Activated CD4-positive, alpha-beta T cell treated with anti-CD3 and anti-CD28 coated beads for 36 hours (primary cell): ENCODE data around the gene CBLN2. TPM values are rescaled to one million over a fixed set of nuclear protein-coding genes. Genes with fewer than 3 reads are reported as not detected.

ENCODE experiments used
- ATAC-seq: fragments of 200-7000 bp; cut with Tn5 transposase; one replicate; pipeline ENCODE4 v1.10.0; 2021; ENCODE audit warnings: mild to moderate bottlenecking, moderate library complexity
- CTCF ChIA-PET: fragments of 350-600 bp; sonication (Branson Sonifier 250); formaldehyde crosslinking; loops from one replicate; lab custom pipeline; 2021; ENCODE audit warnings: antibody characterized with exemption; lab: Charles Lee
- POLR2A ChIA-PET: fragments of 350-600 bp; sonication (Branson Sonifier 250); formaldehyde crosslinking; loops from one replicate; lab custom pipeline; 2021; ENCODE audit warnings: antibody characterized with exemption, inconsistent platforms; lab: Charles Lee
- DNase-seq: peaks from one replicate; pipeline ENCODE4 v3.0.0-alpha.2; 2020
- H3K27ac Mint-ChIP-seq: one replicate; pipeline ENCODE4 v1.8.0; 2021; ENCODE audit warnings: mixed read lengths
- H3K27me3 Mint-ChIP-seq: one replicate; pipeline ENCODE4 v1.8.0; 2021; ENCODE audit warnings: mixed read lengths
- H3K36me3 Mint-ChIP-seq: one replicate; pipeline ENCODE4 v1.8.0; 2021; ENCODE audit warnings: low read depth, mixed read lengths
- H3K4me1 Mint-ChIP-seq: one replicate; pipeline ENCODE4 v1.8.0; 2021; ENCODE audit warnings: mixed read lengths
- H3K4me3 Mint-ChIP-seq: one replicate; pipeline ENCODE4 v1.8.0; 2021; ENCODE audit warnings: mild to moderate bottlenecking, moderate library complexity, mixed read lengths
- H3K9me3 Mint-ChIP-seq: one replicate; pipeline ENCODE4 v1.8.0; 2021; ENCODE audit warnings: low read depth, mixed read lengths
- intact Hi-C, 2 experiments: fragments of 100-400 bp; cut with DNase I in 1 of 2; cut with micrococcal nuclease in 1 of 2; formaldehyde crosslinking; loops; one replicate each; pipeline versions ENCODE4 v1.14.2 to v1.15.1; 2022 to 2024; cut with DNase I, micrococcal nuclease
- total RNA-seq, 2 experiments: library from RNA; stranded (reverse); gene quantifications; one replicate each; pipeline ENCODE4 v1.2.3, GENCODE V29; 2021

CBLN2 gene
- total RNA-seq, 2 experiments from 2014 or later, result not detected

DNA sequence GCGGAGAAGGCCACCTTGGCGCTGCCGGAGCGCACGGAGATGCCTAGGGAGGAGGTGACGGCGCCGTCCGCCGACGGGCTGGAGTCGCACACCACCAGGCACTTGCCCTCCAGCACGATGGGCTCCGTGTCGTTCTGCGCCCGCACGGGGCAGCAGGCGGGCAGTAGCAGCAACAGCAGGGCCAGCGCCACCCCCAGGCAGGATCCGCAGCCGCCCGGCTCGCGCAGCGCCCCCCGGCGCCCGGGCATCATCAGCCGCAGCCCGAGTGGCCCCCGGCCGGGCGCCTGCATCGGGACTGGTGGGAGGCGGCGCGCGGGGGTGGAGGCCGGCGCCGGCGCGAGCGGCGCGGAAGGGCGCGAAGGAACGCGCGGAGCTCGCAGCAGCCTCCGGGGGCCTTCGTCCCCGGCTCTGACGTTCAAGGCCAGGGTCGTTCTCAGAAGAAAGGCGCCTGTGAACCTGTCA is 2.2 kb downstream of the CBLN2 start:
- ATAC-seq (no peak), DNase-seq (peak; percentile 11)
- ChIA-PET POLR2A (no interaction called here), CTCF (interaction anchor here (0.7 kb wide), 1 partner anchor 504 kb away, joined by 3 read pairs; no protein-coding TSS in a partner anchor)
- Mint-ChIP-seq H3K4me3 (no peak overlapping the region), H3K27me3 (peaks cover 36% of the 10 kb centered on the region), H3K36me3 (no peaks in the 10 kb centered on the region), H3K4me1 (peaks cover 12% of the 10 kb centered on the region), H3K9me3 (no peaks in the 10 kb centered on the region), H3K27ac (no peak overlapping the region)
- intact Hi-C loops, result loop anchor here in 1 of 2 experiments (5.0 to 10.0 kb wide), 3 partner anchors 325 to 1947 kb away; partner anchors contain the start of gene NETO1

DNA sequence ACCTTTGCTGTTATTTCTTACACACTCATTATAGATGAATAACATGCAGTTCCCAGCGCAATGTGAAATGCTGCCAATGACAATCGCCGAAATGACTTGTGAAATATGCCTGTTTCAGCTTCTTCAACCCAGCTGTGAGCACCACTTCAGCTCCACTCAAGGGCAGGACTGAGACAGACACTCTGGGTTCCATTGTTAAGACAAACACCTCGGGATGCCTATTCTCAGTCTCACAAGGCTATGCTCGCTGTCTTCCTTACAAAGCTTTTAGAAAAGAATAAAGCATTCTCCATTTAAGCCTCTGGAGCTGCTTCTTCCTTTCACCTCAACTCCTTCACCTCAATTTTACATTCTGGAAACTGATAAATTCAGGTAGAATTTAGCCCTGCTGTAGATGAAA is 4.2 kb downstream of the CBLN2 start:
- CTCF ChIA-PET, result no interaction called here
- no peak for ATAC-seq
- Mint-ChIP-seq H3K36me3 (no peaks in the 10 kb centered on the region), H3K27me3 (peaks cover 27% of the 10 kb centered on the region), H3K4me1 (peaks cover 12% of the 10 kb centered on the region), H3K9me3 (no peaks in the 10 kb centered on the region), H3K4me3 (no peak overlapping the region), H3K27ac (no peak overlapping the region)
- no peak for DNase-seq
- POLR2A ChIA-PET, result no interaction called here
- intact Hi-C loops, result loop anchor here in 1 of 2 experiments (5.0 to 10.0 kb wide), 3 partner anchors 327 to 1945 kb away; partner anchors contain the start of gene NETO1

DNA sequence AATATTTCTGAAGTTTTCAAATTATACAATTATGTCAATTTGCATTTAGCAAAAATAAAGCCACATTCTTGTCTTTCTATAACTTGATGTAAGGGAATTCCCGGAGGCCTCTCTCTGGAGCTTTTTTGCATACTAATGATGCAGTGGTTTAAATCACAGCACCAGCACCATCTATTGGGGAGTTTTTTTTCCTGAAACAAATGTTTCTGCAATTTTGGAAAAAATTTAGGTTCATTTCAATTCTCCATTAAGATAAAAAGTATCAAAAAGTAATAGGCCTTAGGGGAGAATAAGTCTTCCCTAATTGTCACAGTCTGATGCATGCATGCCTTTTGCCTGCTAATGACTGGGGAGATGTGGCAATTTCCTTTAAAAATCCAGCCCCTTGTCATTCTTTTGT is 13.5 kb downstream of the CBLN2 start:
- DNase-seq, result no peak
- no peak overlapping the region for H3K27ac Mint-ChIP-seq
- H3K36me3 Mint-ChIP-seq, result no peaks in the 10 kb centered on the region

DNA sequence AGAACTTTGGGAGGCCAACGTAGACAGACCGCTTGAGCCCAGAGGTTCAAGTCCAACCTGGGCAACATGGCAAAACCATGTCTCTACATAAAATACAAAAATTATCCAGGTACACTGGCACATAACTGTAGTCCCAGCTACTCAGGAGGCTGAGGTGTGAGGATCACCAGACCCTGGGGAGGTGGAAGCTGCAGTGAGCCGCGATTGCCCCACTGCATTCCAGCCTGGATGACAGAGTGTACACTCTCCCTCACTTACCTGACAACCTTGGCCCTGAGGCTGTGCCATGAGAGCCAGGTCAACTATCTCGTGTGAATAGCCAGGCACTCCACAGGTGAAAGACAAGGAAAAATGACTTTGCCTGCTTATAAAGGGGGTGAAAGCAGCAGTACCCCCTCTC is 39.3 kb downstream of the CBLN2 start:
- no peaks in the 10 kb centered on the region for H3K27me3 Mint-ChIP-seq

More for the DNA sequence above, 13.5 kb downstream of the CBLN2 start:
- H3K27me3 Mint-ChIP-seq, result no peaks in the 10 kb centered on the region
- ChIA-PET CTCF (no interaction called here), POLR2A (no interaction called here)
- ATAC-seq, result no peak
- no peaks in the 10 kb centered on the region for H3K9me3 Mint-ChIP-seq
- intact Hi-C loops, result no loop called here
- no peak overlapping the region for H3K4me3 Mint-ChIP-seq
- no peaks in the 10 kb centered on the region for H3K4me1 Mint-ChIP-seq

DNA sequence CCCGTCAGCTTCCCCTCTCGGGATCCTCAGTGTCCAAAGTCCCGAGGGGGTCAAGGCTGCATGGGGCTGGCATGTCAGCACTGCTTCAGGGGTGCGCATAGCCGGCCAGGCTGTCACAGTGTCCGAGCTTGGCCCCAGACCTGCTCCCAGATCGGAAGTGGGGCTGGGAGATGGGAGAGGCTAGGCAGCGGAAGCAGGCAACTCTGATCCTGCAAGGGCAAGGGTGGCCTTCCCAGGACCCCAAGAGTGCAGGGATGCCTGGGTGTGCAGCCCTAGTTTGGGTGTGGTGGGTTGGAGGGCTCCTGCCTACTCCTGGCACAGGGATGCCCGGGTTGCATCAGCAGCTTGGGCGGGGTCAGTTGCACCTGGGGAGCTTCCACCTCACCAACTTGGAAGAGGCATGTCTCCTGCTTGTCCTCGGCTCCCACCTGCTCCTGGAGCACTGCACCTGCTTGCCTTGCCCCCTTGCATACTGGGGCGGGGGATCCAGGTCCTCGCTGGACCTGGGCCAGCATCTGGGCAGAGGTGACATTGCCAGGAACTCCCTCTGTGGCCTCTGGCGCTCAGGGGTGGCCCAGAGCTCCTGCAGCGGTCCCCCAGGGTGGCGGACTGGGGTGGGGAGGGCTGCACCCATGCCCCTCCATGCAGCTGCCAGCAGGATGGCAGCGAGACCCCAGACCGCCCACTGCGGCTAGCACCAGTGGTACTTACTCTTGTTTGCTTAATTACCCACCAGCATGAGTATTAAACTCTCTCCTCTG is 41.3 kb downstream of the CBLN2 start:
- H3K9me3 Mint-ChIP-seq, result no peaks in the 10 kb centered on the region
- POLR2A ChIA-PET, result no interaction called here
- DNase-seq (no peak), ATAC-seq (no peak)
- H3K4me1 Mint-ChIP-seq, result no peaks in the 10 kb centered on the region
- intact Hi-C loops, result no loop called here
- CTCF ChIA-PET, result no interaction called here
- no peak overlapping the region for H3K27ac Mint-ChIP-seq
- no peak overlapping the region for H3K4me3 Mint-ChIP-seq
- no peaks in the 10 kb centered on the region for H3K36me3 Mint-ChIP-seq
- H3K27me3 Mint-ChIP-seq, result no peaks in the 10 kb centered on the region

More for the DNA sequence above, 39.3 kb downstream of the CBLN2 start:
- no peaks in the 10 kb centered on the region for H3K4me1 Mint-ChIP-seq
- ChIA-PET CTCF (no interaction called here), POLR2A (no interaction called here)
- no peaks in the 10 kb centered on the region for H3K9me3 Mint-ChIP-seq
- no peak for ATAC-seq
- DNase-seq, result no peak
- intact Hi-C loops, result no loop called here
- no peak overlapping the region for H3K27ac Mint-ChIP-seq
- no peaks in the 10 kb centered on the region for H3K36me3 Mint-ChIP-seq
- no peak overlapping the region for H3K4me3 Mint-ChIP-seq

DNA sequence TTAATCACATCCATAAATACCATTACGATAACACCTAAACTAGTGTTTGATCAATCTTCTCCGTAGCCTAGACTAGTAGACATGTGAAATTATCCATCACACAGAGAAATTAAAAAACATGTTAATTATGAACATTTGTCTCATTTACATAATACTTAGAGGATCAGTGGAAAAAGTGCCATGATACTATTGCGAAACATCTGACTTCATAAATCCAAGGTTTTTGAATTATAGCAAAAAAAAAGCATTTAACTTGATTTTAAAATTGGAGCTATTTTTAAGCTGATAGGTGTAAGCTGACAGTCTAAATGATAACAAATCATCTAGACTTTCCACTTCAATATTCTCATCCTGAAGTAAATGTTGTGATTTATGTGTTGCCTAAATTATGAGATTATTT is 51.6 kb downstream of the CBLN2 start:
- no peaks in the 10 kb centered on the region for H3K36me3 Mint-ChIP-seq
- no peak overlapping the region for H3K27ac Mint-ChIP-seq
- no peaks in the 10 kb centered on the region for H3K4me1 Mint-ChIP-seq
- no peak for DNase-seq
- H3K9me3 Mint-ChIP-seq, result no peaks in the 10 kb centered on the region
- H3K4me3 Mint-ChIP-seq, result no peak overlapping the region
- H3K27me3 Mint-ChIP-seq, result no peaks in the 10 kb centered on the region
- ChIA-PET CTCF (no interaction called here), POLR2A (no interaction called here)
- ATAC-seq, result no peak
- intact Hi-C loops, result loop anchor here in 1 of 2 experiments (10.0 kb wide), 1 partner anchor 58 kb away; no protein-coding TSS in a partner anchor
